H9 (cell line): ENCODE measurements around the gene MYRIP. TPM values are rescaled to one million over a fixed set of nuclear protein-coding genes. Genes with fewer than 3 reads are reported as not detected.

Source experiments
- DNase-seq: peaks from one replicate; pipeline ENCODE4 v3.0.0-alpha.2; 2017
- H2AFZ ChIP-seq: one replicate; pipeline ENCODE4 v1.6.1; 2013; ENCODE audit warnings: mild to moderate bottlenecking, low read length, control low read depth, moderate library complexity
- H2AK5ac ChIP-seq: 2 replicates; pipeline ENCODE4 v1.6.1; 2013; ENCODE audit warnings: low read length, control low read depth, mixed read lengths; ENCODE audit not compliant: insufficient read length
- H2BK120ac ChIP-seq: one replicate; pipeline ENCODE4 v1.6.1; 2013; ENCODE audit warnings: low read depth, mild to moderate bottlenecking, low read length, control low read depth, inconsistent platforms; ENCODE audit not compliant: poor library complexity, severe bottlenecking
- H2BK12ac ChIP-seq: 2 replicates; pipeline ENCODE4 v1.6.1; 2013; ENCODE audit warnings: low read length, control low read depth, mixed read lengths, low read depth; ENCODE audit not compliant: insufficient read length
- H2BK15ac ChIP-seq: 2 replicates; pipeline ENCODE4 v1.6.1; 2013; ENCODE audit warnings: low read depth, low read length, control low read depth
- H2BK20ac ChIP-seq: one replicate; pipeline ENCODE4 v1.6.1; 2013; ENCODE audit warnings: low read depth, mild to moderate bottlenecking, low read length, control low read depth, inconsistent platforms; ENCODE audit not compliant: poor library complexity, severe bottlenecking
- H2BK5ac ChIP-seq: 2 replicates; pipeline ENCODE4 v1.6.1; 2013; ENCODE audit warnings: low read length, control low read depth, mixed read lengths; ENCODE audit not compliant: insufficient read length
- H3K14ac ChIP-seq: 2 replicates; pipeline ENCODE4 v1.6.1; 2013; ENCODE audit warnings: low read length, control low read depth; ENCODE audit not compliant: insufficient read depth
- H3K18ac ChIP-seq: 2 replicates; pipeline ENCODE4 v1.6.1; 2013; ENCODE audit warnings: low read depth, mild to moderate bottlenecking, mixed read lengths, low read length, control low read depth; ENCODE audit not compliant: insufficient read length
- H3K23ac ChIP-seq: 2 replicates; pipeline ENCODE4 v1.6.1; 2013; ENCODE audit warnings: low read length, control low read depth, mixed read lengths, low read depth; ENCODE audit not compliant: insufficient read length
- H3K23me2 ChIP-seq: 2 replicates; pipeline ENCODE4 v1.6.1; 2013; ENCODE audit warnings: low read depth, mild to moderate bottlenecking, mixed read lengths, low read length, control low read depth; ENCODE audit not compliant: insufficient read length, poor library complexity, severe bottlenecking
- H3K27ac ChIP-seq: 2 replicates; pipeline ENCODE4 v1.5.1; 2013; ENCODE audit warnings: low read length, control low read depth, mixed read lengths, low read depth; ENCODE audit not compliant: insufficient read length
- H3K27me3 ChIP-seq: 2 replicates; pipeline ENCODE4 v1.6.1; 2013; ENCODE audit warnings: low read length, control low read depth, inconsistent platforms; ENCODE audit not compliant: insufficient read depth
- H3K4ac ChIP-seq: 2 replicates; pipeline ENCODE4 v1.6.1; 2013; ENCODE audit warnings: low read depth, mild to moderate bottlenecking, control low read depth, inconsistent platforms, low read length, moderate library complexity
- H3K4me1 ChIP-seq: 2 replicates; pipeline ENCODE4 v1.6.1; 2013; ENCODE audit warnings: low read length, control low read depth, inconsistent platforms; ENCODE audit not compliant: insufficient read depth
- H3K4me2 ChIP-seq: 2 replicates; pipeline ENCODE4 v1.6.1; 2013; ENCODE audit warnings: low read length, control low read depth, mixed read lengths; ENCODE audit not compliant: insufficient read length, insufficient read depth
- H3K56ac ChIP-seq: 2 replicates; pipeline ENCODE4 v1.6.1; 2013; ENCODE audit warnings: low read depth, mild to moderate bottlenecking, mixed read lengths, low read length, control low read depth; ENCODE audit not compliant: insufficient read length
- H3K79me1 ChIP-seq: 2 replicates; pipeline ENCODE4 v1.6.1; 2013; ENCODE audit warnings: low read depth, mild to moderate bottlenecking, moderate library complexity, low read length, control low read depth, inconsistent platforms; ENCODE audit not compliant: insufficient read depth, poor library complexity, severe bottlenecking
- H3K79me2 ChIP-seq: 2 replicates; pipeline ENCODE4 v1.6.1; 2013; ENCODE audit warnings: low read length, control low read depth, inconsistent platforms; ENCODE audit not compliant: insufficient read depth
- H3K9ac ChIP-seq: 2 replicates; pipeline ENCODE4 v1.6.1; 2013; ENCODE audit warnings: low read length, control low read depth, mixed read lengths; ENCODE audit not compliant: insufficient read length; ENCODE audit errors: extremely low read depth
- H3K9me3 ChIP-seq: one replicate; pipeline ENCODE4 v1.6.1; 2013; ENCODE audit warnings: low read depth, low read length, inconsistent platforms; ENCODE audit not compliant: control insufficient read depth
- H3T11ph ChIP-seq: one replicate; pipeline ENCODE4 v1.6.1; 2013; ENCODE audit warnings: mild to moderate bottlenecking, low read length, control low read depth, inconsistent platforms
- H4K20me1 ChIP-seq: one replicate; pipeline ENCODE4 v1.6.1; 2013; ENCODE audit not compliant: control insufficient read depth, insufficient read length, insufficient read depth
- H4K5ac ChIP-seq: 2 replicates; pipeline ENCODE4 v1.6.1; 2013; ENCODE audit warnings: low read depth, mild to moderate bottlenecking, mixed read lengths, low read length, control low read depth; ENCODE audit not compliant: insufficient read length
- H4K8ac ChIP-seq: replicated peaks from 2 replicates; pipeline ENCODE4 v1.6.1; 2013; ENCODE audit warnings: low read length, control low read depth, mixed read lengths, low read depth; ENCODE audit not compliant: insufficient read length
- H4K91ac ChIP-seq: 2 replicates; pipeline ENCODE4 v1.6.1; 2013; ENCODE audit warnings: low read depth, mild to moderate bottlenecking, moderate library complexity, mixed read lengths, low read length, control low read depth; ENCODE audit not compliant: insufficient read length
- H3K27ac Mint-ChIP-seq, 3 experiments: 2 replicates in 2 of 3; 3 replicates in 1 of 3; pipeline ENCODE4 v1.8.0; 2020 to 2021; ENCODE audit warnings: mixed read lengths in 3 of 3, mild to moderate bottlenecking in 1 of 3, moderate library complexity in 1 of 3
- H3K27me3 Mint-ChIP-seq: 2 replicates; pipeline ENCODE4 v1.8.0; 2021; ENCODE audit warnings: low read depth, mild to moderate bottlenecking, moderate library complexity, mixed read lengths
- H3K36me3 Mint-ChIP-seq, 3 experiments: 2 replicates in 2 of 3; 3 replicates in 1 of 3; pipeline ENCODE4 v1.8.0; 2020 to 2021; ENCODE audit warnings: low read depth in 3 of 3, mixed read lengths in 3 of 3; ENCODE audit not compliant: insufficient read depth in 1 of 3
- H3K4me1 Mint-ChIP-seq, 2 experiments: 2 replicates each; pipeline ENCODE4 v1.8.0; 2020; ENCODE audit warnings: mixed read lengths in 2 of 2
- H3K4me3 Mint-ChIP-seq, 2 experiments: 2 replicates in 1 of 2; 3 replicates in 1 of 2; pipeline ENCODE4 v1.8.0; 2020 to 2021; ENCODE audit warnings: mild to moderate bottlenecking in 2 of 2, mixed read lengths in 2 of 2, moderate library complexity in 1 of 2
- H3K9me3 Mint-ChIP-seq, 2 experiments: 2 replicates in 1 of 2; 3 replicates in 1 of 2; pipeline ENCODE4 v1.8.0; 2020; ENCODE audit warnings: mild to moderate bottlenecking in 2 of 2, mixed read lengths in 2 of 2, moderate library complexity in 1 of 2
- CTCF ChIP-seq: fragments of 200-600 bp; sonication (generic); conservative IDR thresholded peaks from 3 replicates; pipeline ENCODE4 v1.8.0; 2021; ENCODE audit warnings: antibody characterized with exemption, mild to moderate bottlenecking
- WGBS: extraction: QIAGEN DNeasy Blood & Tissue Kit; methylation state at CpG from one replicate; pipeline ENCODE4 v1.1.7; 2013; ENCODE audit warnings: missing lambda C conversion rate, low lambda C conversion rate, mixed read lengths; ENCODE audit not compliant: insufficient read length; ENCODE audit errors: extremely low coverage; 5-methylcytosine and 5-hydroxymethylcytosine counted together
- total RNA-seq: library from RNA; stranded (reverse); gene quantifications from 2 replicates; pipeline ENCODE4 v1.2.1, GENCODE V29; 2021

The MYRIP gene
- total RNA-seq, 1 experiment from 2014 or later, result 1.8 TPM

GRCh38 chr3:40008796-40009195 lies 199.4 kb downstream of the MYRIP start:
- Histone ChIP-seq H3K79me2 (no peaks in the 10 kb centered on the region), H3K4ac (no peak overlapping the region), H3K27ac (no peak overlapping the region), H3K9ac (no peak overlapping the region), H2BK5ac (no peak overlapping the region), H4K8ac (no peak overlapping the region), H4K5ac (no peak overlapping the region), H2BK12ac (no peak overlapping the region), H3K4me1 (peaks cover 3% of the 10 kb centered on the region; the same call in 1 of the 2 replicates), H2AFZ (no peak overlapping the region), H3K27me3 (no peaks in the 10 kb centered on the region; the same call in 1 of the 2 replicates), H3K4me2 (no peak overlapping the region), H4K91ac (no peak overlapping the region), H2AK5ac (no peak overlapping the region), H3K18ac (no peak overlapping the region), H2BK20ac (no peak overlapping the region), H3K56ac (no peak overlapping the region), H2BK120ac (no peak overlapping the region), H2BK15ac (no peak overlapping the region), H4K20me1 (no peaks in the 10 kb centered on the region), H3K79me1 (no peaks in the 10 kb centered on the region), H3K23ac (no peak overlapping the region), H3K14ac (0 out of 2 replicates have a peak overlapping the region, but pooled peaks have one; percentile 45), H3K9me3 (no peaks in the 10 kb centered on the region), H3T11ph (no peak overlapping the region), H3K23me2 (no peaks in the 10 kb centered on the region)
- H3K4me3 Mint-ChIP-seq, result no peak overlapping the region
- H3K4me1 Mint-ChIP-seq, result peaks cover 7 to 10% of the 10 kb centered on the region in 2 experiments
- TF ChIP-seq CTCF, result no peak
- DNase-seq, result no peak
- H3K27me3 Mint-ChIP-seq, result no peaks in the 10 kb centered on the region
- H3K9me3 Mint-ChIP-seq, result no peaks in the 10 kb centered on the region
- no peaks in the 10 kb centered on the region for H3K36me3 Mint-ChIP-seq
- no CpG with 5 or more reads among the region's 3 CpGs for WGBS
- no peak overlapping the region; a peak in 1 of 7 replicates for H3K27ac Mint-ChIP-seq
